Fibroblast of skin of left biceps (primary cell): ENCODE measurements around the gene DFFA.

Source experiments
- DNase-seq, 2 experiments: peaks; one replicate each; pipeline ENCODE4 v3.0.0-alpha.2; 2013; ENCODE audit warnings: low read depth in 2 of 2

DFFA gene, protein sequence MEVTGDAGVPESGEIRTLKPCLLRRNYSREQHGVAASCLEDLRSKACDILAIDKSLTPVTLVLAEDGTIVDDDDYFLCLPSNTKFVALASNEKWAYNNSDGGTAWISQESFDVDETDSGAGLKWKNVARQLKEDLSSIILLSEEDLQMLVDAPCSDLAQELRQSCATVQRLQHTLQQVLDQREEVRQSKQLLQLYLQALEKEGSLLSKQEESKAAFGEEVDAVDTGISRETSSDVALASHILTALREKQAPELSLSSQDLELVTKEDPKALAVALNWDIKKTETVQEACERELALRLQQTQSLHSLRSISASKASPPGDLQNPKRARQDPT

DNA sequence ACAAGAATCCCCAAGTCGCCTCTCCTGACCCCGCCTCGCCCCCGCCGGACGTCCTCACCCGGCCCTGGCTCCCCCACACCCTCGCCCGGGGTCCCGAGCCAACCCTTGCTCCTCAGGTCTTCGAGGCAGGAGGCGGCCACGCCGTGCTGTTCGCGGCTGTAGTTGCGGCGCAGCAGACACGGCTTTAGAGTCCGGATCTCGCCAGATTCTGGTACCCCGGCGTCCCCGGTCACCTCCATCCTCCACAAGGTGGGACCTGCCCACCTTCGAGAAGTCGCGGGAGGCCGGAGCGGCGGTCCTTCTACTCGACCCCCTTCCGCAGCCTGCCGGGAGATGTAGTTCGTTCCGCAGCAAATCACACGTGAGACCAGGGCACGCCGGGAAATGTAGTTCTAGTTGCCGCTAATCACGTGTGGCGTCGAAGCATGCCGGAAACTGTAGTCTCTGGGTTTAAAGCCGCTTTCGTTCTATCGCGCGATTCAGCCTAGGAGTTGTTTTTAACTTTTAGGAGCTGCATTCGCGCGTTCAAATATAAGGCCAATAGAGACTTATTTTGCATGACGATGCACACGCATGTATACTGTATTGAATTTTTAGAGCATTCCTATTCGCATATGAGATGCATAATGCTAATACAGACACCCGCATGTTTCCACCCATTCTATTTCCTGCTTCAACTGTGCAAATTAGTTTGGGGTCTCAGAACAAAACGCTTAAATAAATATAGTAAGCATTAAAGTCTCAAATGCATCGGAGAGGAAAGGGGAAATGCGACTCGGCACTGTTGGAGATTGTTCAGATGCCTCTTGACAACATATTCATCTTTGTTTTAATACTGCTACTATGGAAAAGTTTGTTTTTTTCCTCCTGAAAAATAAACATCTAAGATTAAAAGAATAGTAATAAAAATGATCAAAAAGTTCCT is at the start of gene DFFA:
Gene DFFA, minus strand, starts transcription at position 310 of the 925 bp plus-strand sequence. Its CDS starts 71 bp downstream, at position 239.
- peak; percentile 85 to 86 for DNase-seq

DNA sequence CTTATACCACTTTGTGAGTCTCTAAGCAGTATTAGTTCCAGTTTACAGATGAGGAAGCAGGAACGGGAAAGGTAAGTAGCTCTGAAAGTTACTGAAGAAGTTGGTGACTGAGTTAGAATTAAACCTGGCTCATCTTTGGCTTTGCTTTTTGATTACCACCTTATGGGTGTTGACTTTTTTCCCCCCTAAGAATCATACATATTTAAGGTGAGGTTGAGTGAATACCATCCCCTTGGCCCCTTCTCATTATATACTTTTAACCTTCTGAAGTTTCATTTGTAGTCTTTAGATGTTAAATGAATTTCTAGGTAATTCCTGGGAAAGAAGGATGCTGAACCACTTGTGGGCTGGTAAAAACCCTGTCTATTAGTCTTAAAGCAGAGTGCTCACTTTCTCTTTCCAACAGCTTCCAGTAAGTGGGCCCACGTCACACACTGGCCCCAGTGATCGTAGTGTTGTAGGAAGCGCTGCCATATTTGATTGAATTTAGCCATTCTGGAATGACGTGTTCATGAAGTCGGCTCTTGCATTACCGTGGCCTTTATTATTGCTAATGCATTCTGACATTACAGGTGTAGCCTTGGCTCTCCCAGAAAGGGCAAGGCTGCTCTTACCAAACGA is 49.3 kb upstream of the DFFA start:
- DNase-seq: no peak

DNA sequence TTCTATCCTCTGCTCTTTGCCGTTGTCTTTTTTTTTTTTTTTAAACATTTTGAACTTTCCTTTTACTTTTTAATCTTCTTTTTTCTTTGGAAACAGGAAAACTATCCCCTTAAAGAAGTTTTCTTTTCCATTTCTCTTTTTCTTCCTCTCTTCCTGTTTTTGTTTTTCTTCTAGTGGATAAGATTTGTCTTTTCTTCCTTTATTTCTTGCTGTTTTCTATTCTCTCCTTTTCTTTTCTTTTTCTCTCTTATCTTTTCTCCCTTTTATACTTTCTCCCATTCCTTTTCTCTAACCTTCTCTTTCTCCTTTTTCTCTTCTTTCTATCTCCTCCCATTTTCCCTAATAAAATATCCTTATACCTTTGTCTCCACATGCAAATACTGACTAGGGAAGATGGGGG is 48.6 kb upstream of the DFFA start:
- no peak for DNase-seq

DNA sequence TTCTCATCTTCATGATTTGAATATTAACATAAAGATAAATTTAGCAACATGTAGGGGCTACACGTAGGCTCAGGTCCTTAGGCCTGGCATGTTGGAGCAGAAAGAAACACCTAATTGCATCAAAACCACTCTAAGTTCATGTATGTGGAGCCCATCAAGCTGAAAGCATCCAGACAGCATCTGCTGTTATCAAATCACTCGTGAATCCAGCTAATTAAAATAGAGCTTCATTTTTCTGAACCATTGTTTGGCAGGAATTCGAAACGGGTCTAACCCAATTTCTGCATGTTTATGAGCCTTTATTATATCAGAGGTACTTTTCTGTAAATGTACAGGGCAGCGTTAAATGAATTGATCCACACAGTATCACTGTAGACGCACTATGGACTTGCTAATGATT is 48.2 kb upstream of the DFFA start:
- no peak for DNase-seq

DNA sequence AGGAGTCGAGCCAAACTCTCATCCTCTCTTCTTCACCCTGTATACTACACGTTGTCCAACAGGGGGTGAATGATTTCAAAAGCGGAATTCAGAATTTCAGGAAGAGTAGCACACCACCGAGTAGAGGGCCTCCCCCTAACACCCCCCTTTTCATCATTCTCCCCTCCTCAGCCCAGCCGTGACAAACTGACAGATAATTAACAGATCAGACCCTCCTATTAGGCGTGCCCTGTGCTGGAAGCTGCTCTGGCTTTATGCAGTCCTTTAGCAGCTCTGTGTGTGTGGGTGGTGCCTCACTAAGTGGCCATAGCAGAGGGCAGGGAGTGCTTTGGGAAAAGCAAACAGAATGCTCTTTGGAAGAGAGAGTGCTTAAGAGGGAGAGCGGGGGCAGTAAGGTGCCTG is 46.7 kb upstream of the DFFA start:
- no peak for DNase-seq

DNA sequence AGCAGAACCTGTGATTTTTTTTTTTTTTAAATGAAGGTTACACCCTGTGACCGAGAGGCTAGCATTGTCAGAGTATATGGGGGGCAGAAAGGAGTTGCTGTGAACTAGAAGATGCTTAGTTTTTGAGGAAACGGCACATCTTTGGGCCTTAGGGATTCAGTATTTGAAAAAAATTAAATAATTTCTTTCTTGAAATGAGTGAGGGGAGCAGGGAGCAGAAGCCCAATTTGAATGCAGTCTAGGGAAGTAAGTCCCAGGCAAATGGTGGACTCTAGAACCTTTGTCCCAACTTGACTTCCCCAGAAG is 45.3 kb upstream of the DFFA start:
- DNase-seq: no peak

DNA sequence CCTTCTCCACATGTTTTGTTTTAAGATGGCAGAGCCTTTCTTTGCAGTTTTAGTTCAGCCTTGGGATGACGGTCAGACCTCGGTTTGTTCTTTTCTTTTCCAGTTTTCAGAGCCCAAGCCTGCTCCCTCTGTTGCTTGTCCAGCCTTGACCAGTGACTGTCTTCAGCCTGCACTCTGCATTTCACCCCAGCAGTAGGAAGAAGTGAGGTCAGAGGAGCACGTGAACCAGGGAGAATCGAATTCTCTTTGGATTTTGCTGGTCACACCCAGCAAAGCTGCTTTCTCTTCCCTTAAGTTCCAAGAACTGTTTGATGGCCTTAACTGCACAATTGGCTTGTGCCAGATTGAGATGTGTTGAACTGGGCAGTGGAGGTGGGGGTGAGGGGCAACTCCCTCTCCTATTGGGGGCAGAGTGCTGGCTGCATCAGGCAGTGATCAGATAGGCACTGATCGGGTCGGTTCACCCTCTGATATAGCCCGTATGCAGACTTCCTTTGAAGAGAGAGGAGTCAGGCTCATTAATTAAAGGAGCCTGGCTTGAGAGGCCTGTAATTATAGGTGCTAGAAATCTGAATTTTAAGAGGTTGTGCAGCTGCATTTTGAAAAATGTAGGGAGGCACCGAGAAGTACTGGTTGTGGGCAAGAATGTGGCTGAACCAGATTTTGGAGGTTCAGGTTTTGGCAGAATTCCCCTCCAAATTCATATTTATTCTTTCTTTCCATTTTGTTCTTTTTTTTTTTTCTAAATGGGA is 44.8 kb upstream of the DFFA start:
- DNase-seq: no peak

DNA sequence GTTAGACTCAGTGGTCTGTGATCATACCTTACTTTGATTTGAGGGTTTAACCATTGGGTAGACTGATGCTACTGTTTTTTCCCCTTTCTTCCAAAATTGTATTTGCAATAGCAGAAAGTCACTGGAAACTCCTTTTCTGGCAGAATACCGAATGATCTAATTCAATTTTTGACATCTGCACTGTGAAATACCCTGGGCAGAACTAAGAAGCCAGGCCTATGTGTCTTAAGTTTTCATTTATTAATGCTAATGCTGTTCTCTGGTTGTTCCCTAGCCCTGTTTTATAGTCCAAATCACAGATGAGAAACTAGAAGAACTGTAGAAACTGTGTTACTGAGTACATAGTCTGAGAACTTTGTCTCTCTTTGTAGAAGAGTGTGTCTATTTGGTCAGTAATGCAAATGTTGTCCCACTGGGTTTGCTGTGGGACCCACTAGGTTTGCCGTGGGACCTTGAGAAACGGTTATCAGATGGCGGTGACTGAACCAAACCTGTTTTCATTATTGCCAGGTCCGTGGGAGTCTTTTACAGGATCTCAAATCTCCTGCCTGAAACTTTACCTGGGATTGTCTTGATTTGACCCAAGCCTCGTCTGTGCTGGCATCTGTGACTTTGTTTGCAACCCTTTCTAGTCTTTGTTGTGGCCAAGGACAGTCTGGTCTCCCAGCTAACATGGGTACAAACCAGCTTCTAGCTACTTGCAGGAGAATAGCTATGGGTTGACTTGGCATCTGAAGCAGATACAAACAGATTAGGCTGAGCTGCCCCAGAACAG is 43.8 kb upstream of the DFFA start:
- DNase-seq: no peak

DNA sequence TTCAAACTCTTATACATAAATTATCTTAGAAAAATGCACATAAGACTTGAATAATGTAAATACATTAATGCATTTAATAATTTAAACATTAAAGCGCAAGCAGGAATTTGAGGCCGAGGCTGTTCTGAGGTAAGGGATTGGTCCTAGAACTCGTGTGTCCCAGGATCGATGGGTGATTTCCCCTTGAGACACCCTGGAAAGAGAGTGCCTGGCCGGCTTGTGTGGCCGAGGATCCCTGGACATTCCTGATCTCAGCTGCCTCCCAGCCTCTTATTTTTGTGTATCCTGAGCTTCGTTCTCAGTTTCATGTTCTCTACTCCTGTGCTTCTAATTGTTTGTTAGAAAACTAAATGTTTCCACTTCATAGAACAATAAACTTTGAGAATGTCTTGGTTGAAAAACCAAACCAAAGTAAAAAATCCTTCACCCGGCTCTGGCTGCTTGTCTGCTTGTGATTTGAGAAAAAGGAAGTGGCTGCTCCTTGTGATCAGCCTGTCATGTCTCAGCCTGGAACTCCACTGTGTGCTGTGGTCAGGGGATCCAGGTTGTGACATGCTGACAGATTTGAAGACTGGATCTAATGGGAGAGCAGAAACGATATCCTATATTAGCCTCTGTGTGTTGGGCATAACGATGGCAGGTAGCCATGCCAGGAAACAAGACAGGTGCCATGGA is 43.1 kb upstream of the DFFA start:
- DNase-seq: no peak

DNA sequence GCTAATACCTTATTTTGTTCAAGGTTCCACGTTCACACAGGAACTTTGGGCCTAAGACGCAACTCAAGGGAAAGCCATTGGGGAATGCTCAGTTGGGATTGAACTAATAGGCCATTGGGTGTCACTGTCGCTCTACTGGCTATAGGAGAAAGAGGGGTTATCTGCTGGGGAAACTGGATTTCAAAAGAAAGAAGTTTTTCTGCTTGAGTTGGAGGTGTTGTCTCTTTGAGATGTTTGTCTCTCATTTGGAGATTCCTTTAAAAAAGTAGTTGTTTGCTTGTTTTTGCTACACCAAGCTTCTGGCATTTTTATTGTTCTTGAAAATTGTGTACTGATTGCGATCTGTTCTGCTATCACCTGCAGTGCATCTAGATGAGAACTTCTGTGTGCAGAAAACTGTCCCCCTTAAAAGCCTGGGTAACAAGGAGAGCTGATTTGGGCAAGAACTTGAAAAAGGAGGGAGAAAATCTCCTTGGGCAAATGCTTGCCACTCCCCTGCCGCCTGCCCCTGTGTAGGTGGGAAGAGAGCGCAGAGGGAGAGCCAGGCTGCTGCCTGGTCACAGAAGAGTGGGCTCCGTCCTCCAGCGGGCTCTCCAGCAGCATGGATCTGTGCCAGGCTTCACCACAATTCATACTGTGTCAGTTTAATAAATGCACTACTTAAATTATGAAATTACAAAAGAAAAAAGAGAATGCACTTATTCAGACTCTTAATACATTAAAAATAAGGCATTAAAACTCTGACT is 42.3 kb upstream of the DFFA start:
- DNase-seq: no peak

DNA sequence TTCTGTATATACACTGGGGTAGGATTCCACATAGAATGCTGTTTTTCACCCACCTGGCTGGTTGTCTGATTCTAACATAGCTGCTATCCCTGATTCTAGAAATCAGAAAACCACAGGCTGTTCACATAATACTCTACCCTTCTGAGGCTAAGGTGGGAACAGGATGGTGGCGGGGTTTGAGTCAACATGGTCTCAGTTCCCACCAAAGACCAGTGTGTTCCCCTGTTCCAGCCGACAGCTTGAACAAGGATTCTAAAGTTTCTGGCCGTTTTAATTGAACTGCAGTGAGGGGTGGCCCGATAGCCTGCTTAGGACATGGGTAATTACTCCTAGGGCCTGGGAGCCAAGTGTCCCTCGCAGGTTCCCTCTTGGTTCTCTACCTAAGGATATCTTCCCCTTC is 40.9 kb upstream of the DFFA start:
- no peak for DNase-seq

DNA sequence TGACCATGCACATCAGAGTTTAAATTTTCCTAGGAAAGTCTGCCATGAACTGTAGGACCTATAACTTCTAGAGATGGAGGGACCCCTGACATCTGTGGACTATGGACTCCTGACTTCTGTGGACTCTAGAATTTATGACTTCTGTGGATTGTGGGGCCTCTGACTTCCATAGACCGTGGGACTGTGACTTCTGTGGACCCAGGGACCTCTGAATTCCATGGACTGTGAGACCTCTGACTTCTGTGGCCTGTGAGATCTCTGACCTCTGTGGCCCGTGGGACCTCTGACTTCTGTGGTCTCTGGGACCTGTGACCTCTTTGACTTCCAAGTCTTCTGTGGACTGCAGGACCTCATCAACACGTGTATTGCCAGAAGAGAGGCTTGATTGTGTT is 39.2 kb upstream of the DFFA start:
- no peak for DNase-seq

DNA sequence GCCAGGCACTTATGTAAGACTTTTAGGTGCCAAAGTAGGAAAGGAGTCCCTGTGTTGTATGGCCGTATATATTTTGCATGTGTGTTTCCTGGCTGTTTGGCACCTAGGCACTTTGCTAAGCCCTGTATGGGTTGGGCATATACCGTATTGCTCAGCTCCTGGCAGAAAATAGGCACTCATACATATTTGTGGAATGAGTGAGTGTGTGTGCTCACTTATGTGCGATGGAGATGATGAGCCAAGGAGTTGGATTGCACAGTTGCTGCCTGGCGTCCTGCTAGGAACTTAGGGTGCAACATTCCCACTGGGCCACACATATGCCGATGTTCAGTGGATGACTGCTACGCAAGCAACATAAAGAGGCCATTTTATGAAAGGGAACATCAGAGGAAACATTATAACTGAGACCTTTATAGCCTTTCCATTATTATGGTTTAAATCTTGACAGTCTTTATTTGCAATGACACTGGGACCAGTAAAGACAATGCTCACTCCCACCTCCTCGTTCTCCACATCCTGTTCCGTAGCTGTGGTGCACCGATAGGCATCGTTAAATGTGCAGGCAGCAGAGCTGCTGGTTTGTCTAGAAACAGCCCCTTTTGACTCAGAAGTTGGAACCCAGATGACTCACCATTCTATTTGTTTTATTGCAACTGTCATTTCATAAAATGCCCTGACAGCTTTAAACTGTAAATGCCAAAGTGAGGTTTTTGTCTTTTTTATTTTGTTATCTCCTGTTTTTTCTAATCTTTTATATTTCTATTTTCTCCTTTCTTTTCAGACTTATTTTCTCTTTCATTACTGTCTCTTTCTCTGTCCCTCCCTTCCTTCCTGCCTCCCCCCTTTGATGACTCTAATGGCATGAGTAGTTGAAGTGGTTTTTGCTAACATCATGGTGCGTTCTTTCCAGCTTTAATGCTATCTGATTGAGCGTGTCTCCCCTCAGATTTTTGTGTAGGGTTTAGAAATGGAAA is 38.5 kb upstream of the DFFA start:
- peak in 1 of 2 experiments; percentile 42 for DNase-seq

DNA sequence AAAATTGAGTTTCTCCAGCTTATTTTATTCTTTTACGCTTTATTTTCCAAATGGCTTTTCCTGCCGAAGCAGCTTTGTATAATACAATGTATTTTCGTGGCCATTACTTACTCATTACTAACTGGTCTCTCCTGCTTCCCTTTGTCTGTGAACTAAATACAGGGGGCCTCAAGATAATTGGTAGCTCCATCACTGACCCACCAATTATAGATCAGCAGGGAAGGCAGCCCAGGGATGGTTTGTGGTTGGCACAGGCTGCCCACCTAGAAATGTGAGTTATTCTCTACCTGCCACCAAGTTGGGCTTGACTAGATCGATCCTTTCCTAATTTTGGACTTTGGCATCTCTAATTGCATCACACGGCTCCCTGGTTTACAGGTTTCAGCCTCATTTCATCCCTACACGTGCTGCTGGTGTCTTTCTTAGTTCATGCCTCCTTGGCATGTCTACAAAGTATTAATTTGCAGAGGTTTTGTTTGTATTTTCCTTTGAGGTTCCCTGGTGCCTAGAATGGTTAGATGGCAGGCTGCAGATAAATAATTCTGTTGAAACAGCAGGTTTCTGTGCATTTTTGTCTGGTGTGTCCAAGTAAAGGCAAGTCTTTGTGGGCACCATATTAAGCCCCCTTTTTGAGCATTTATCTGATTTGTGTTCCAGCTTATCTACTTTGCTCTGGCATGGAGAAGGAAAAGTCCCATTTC is 37.6 kb upstream of the DFFA start:
- DNase-seq: no peak

DNA sequence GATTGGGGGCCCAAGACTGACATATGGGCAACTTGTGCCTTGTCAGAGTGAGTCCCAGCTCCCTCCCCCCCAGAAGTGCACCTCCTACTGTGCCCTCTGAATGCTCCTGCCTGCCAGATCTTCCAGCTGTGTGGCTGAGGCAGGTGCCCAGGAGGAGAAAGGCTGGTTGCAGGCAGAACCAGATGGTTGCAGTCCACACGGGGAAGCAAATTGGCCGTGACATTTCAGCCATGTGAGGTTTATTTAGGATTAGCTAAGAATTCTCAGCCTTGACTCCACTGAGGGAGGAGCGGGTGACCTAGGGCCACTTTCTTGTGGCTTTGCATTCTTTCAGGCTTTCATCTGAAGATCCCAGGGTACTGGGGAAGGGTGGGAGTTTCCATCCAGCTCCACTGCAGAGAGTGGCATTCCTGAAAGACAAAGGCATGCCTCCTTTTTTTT is 36.2 kb upstream of the DFFA start:
- DNase-seq: no peak

DNA sequence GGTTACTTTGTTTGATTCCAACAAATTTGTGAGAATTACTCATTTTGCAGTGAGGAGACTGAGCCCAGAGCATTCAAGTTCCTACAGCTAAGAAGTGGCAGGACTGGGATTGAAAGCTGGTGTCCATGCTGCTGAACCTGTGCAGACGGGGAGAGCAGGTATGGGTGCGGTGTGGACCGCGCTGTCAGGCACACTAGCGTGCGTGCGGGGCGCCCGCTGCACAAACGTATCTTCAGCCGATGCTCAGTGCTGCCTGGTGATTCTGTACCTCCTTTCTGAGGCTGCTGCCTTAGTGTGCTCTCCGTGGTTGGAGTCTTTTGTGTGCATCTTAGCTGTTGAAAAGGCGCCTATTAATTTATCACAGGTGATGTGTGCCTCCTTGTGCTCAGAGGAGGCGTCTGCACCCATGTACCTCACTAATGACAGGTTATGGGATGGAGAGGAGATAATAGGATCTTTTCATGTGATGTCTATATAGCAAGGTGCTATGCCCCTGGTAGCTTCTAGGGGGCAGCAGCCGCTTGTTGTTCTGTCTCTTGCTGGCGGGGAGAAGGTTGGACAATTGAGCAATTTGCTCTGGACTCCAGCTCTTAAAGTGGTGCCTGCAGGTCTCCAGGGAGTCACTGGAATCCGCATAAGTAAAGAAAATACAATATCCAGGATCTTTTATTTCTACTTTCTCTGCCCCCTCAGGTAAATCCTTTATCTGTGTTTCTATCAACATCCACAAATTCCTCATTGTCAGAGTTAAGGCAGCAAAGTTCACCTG is 35.0 kb upstream of the DFFA start:
- DNase-seq: peak in 1 of 2 experiments; percentile 33

DNA sequence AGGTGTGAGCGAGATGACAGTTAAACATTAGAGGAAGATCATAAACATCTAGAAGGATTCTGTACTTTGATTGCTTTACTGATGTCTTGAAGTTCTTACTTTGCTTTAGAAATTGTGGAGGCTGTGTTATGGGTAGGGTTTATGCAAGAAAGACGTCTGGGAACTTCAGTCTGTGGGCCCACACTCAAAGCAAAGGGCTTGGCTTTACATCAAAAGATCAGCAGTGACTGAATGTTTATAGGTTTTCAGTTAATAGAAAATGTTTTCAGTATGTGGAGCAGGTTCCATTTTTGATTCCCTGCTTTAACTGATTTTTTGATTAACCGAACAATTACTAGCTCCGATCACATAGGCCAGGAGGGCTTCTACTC is 34.3 kb upstream of the DFFA start:
- DNase-seq: no peak
